ENCODE data around the gene METTL8. TPM values are rescaled to one million over a fixed set of nuclear protein-coding genes. Genes with fewer than 3 reads are reported as not detected.

METTL8 gene
- 16.5 and 22.9 TPM in 2 replicates for total RNA-seq

GRCh38 chr2:171433763-171434012 is at the start of gene METTL8:
TSS of gene METTL8 (minus strand) at chr2:171433990. CDS start at chr2:171392185, 41,805 bp downstream.
- H3K27me3 Mint-ChIP-seq: no peaks in the 10 kb centered on the region
- POLR2A ChIA-PET: interaction anchor here (0.5 to 3.0 kb wide), 21 partner anchors 13 to 504 kb away, joined by 3 to 21 read pairs (median 5); partner anchors contain the start of gene GORASP2
- peaks cover 5% of the 10 kb centered on the region for H3K9me3 Mint-ChIP-seq
- intact Hi-C loops (cut with micrococcal nuclease): loop anchor here (1.0 to 5.0 kb wide), 6 partner anchors 254 to 1124 kb away; partner anchors contain the start of genes DYNC1I2, GORASP2, HAT1 and PDK1
- CTCF ChIA-PET: interaction anchor here (0.6 to 1.9 kb wide), 8 partner anchors 11 to 504 kb away, joined by 3 to 11 read pairs (median 4); partner anchors contain the start of gene GORASP2
- TF ChIP-seq CTCF (IDR thresholded peaks at IDR 0.05): no peak
- peaks cover 27% of the 10 kb centered on the region for H3K36me3 Mint-ChIP-seq (ENCODE audit: low read depth)
- peak within 1 kb of the TSS; percentile 90 for H3K4me3 Mint-ChIP-seq
- DNase-seq (no peak), ATAC-seq (ENCODE audit: low read depth) (no peak)
- peaks cover 24% of the 10 kb centered on the region for H3K4me1 Mint-ChIP-seq
- H3K27ac Mint-ChIP-seq: peak within 1 kb of the TSS; percentile 94

- CTCF ChIA-PET: no interaction called here
- ATAC-seq (ENCODE audit: low read depth) (no peak), DNase-seq (no peak)
- Mint-ChIP-seq H3K9me3 (no peaks in the 10 kb centered on the region), H3K27me3 (no peaks in the 10 kb centered on the region), H3K36me3 (ENCODE audit: low read depth) (peaks cover 68% of the 10 kb centered on the region), H3K4me1 (no peaks in the 10 kb centered on the region), H3K4me3 (no peak overlapping the region), H3K27ac (no peak overlapping the region)
- no peak for TF ChIP-seq CTCF (IDR thresholded peaks at IDR 0.05)
- POLR2A ChIA-PET: no interaction called here
- intact Hi-C loops (cut with micrococcal nuclease): no loop called here
These were observed 49.1 kb upstream of the METTL8 start for GRCh38 chr2:171482877-171483276.

GRCh38 chr2:171482308-171482707 is 48.5 kb upstream of the METTL8 start:
- no peak for ATAC-seq (ENCODE audit: low read depth)
- Mint-ChIP-seq H3K27ac (no peak overlapping the region), H3K4me3 (no peak overlapping the region), H3K27me3 (no peaks in the 10 kb centered on the region), H3K9me3 (no peaks in the 10 kb centered on the region), H3K36me3 (ENCODE audit: low read depth) (peaks cover 69% of the 10 kb centered on the region), H3K4me1 (no peaks in the 10 kb centered on the region)
- intact Hi-C loops (cut with micrococcal nuclease): no loop called here
- POLR2A ChIA-PET: no interaction called here
- no peak for TF ChIP-seq CTCF (IDR thresholded peaks at IDR 0.05)
- CTCF ChIA-PET: no interaction called here
- DNase-seq: no peak

GRCh38 chr2:171480908-171481307 is 47.1 kb upstream of the METTL8 start:
- Mint-ChIP-seq H3K27me3 (no peaks in the 10 kb centered on the region), H3K4me1 (no peaks in the 10 kb centered on the region), H3K4me3 (no peak overlapping the region), H3K27ac (no peak overlapping the region), H3K9me3 (no peaks in the 10 kb centered on the region), H3K36me3 (ENCODE audit: low read depth) (peaks cover 73% of the 10 kb centered on the region)
- ATAC-seq (ENCODE audit: low read depth) (no peak), DNase-seq (no peak)
- intact Hi-C loops (cut with micrococcal nuclease): no loop called here
- CTCF ChIA-PET: no interaction called here
- POLR2A ChIA-PET: no interaction called here
- TF ChIP-seq CTCF (IDR thresholded peaks at IDR 0.05): no peak

- Mint-ChIP-seq H3K27me3 (no peaks in the 10 kb centered on the region), H3K27ac (no peak overlapping the region), H3K36me3 (ENCODE audit: low read depth) (peaks cover 74% of the 10 kb centered on the region), H3K4me3 (no peak overlapping the region), H3K4me1 (no peaks in the 10 kb centered on the region), H3K9me3 (no peaks in the 10 kb centered on the region)
- ChIA-PET POLR2A (no interaction called here), CTCF (no interaction called here)
- TF ChIP-seq CTCF (IDR thresholded peaks at IDR 0.05): no peak
- intact Hi-C loops (cut with micrococcal nuclease): no loop called here
- ATAC-seq (ENCODE audit: low read depth): no peak
- DNase-seq: no peak
These were observed 45.5 kb upstream of the METTL8 start for GRCh38 chr2:171479154-171479814.
